Mammary epithelial cell (primary cell): ENCODE measurements around the gene ERF.

Experiments used
- EZH2 ChIP-seq: IDR thresholded peaks from 2 replicates; pipeline ENCODE4 v1.6.1; 2012; ENCODE audit warnings: low read length, inconsistent platforms, borderline replicate concordance
- TF ChIP-seq, protein P1 (sequence below), 2 donors: IDR thresholded peaks in 1 of 2; conservative IDR thresholded peaks in 1 of 2; 2 replicates each; pipeline ENCODE4 v1.5.1; 2011 to 2012; ENCODE audit warnings: inconsistent platforms in 2 of 2, low read length in 2 of 2, mild to moderate bottlenecking in 2 of 2, control low read depth in 1 of 2, low read depth in 1 of 2; ENCODE audit not compliant: insufficient read depth in 1 of 2; ENCODE audit errors: extremely low read depth in 1 of 2

DNA sequence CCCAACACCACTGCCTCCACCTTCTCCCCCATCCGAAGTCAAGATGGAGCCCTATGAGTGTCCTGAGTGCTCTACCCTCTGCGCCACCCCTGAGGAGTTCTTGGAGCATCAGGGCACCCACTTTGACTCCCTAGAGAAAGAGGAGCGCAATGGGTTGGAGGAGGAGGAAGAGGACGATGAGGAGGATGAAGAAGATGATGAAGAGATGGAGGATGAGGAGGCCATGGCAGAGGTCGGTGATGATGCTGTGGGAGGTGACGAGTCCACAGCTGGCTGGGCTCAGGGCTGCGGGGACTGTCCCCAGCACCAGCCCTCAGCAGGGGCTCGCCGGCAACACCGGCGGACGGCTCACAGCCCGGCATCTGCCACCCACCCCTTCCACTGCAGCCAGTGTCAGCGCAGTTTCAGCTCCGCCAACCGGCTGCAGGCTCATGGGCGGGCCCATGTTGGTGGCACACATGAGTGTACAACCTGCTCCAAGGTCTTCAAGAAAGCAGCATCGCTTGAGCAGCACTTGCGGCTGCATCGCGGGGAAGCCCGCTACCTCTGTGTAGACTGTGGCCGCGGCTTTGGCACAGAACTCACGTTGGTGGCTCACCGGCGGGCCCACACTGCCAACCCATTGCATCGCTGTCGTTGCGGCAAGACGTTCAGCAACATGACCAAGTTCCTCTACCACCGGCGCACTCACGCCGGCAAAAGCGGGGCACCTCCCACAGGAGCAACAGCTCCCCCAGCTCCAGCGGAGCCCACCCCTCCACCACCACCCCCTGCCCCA is 29.8 kb downstream of the ERF start:
- TF ChIP-seq, protein P1, sequence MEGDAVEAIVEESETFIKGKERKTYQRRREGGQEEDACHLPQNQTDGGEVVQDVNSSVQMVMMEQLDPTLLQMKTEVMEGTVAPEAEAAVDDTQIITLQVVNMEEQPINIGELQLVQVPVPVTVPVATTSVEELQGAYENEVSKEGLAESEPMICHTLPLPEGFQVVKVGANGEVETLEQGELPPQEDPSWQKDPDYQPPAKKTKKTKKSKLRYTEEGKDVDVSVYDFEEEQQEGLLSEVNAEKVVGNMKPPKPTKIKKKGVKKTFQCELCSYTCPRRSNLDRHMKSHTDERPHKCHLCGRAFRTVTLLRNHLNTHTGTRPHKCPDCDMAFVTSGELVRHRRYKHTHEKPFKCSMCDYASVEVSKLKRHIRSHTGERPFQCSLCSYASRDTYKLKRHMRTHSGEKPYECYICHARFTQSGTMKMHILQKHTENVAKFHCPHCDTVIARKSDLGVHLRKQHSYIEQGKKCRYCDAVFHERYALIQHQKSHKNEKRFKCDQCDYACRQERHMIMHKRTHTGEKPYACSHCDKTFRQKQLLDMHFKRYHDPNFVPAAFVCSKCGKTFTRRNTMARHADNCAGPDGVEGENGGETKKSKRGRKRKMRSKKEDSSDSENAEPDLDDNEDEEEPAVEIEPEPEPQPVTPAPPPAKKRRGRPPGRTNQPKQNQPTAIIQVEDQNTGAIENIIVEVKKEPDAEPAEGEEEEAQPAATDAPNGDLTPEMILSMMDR (conservative IDR thresholded peaks at IDR 0.05 in 1 of 2, IDR thresholded peaks at IDR 0.05 in 1 of 2; ENCODE audit: extremely low read depth in 1 of 2, insufficient read depth in 1 of 2, low read depth in 1 of 2, low read length in 2 of 2), result no peak
- no peak for TF ChIP-seq EZH2
